Measurements from ENCODE around the gene GAL3ST2.

DNA sequence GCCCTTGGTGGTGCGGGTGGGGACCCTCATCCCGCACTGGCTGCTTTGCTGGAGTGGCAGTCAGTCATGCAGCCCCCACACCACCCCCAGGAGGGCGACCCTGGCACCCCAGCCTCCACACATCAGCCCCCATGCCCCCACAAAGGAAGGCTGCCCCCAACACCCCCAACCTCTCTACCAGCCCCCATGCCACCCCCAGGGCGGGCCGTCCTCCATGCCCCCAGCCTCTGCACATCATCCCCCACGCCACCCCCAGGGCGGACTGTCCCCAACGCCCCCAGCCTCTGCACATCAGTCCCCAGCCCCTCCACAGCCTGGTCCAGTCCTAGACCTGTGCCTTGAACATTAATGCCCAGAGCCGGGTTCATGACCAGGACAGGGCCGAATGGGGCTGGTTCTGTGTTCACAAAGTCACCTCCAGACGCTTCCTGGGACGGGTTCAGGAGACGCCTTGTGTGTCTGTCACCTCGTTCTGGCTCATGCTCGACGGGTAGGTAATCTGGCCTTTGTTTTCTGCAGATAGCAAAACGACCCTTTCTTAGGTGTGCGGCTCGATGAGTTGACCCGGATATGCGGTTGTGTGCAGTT lies 23.8 kb upstream of the GAL3ST2 start:
- TF ChIP-seq, protein P1, sequence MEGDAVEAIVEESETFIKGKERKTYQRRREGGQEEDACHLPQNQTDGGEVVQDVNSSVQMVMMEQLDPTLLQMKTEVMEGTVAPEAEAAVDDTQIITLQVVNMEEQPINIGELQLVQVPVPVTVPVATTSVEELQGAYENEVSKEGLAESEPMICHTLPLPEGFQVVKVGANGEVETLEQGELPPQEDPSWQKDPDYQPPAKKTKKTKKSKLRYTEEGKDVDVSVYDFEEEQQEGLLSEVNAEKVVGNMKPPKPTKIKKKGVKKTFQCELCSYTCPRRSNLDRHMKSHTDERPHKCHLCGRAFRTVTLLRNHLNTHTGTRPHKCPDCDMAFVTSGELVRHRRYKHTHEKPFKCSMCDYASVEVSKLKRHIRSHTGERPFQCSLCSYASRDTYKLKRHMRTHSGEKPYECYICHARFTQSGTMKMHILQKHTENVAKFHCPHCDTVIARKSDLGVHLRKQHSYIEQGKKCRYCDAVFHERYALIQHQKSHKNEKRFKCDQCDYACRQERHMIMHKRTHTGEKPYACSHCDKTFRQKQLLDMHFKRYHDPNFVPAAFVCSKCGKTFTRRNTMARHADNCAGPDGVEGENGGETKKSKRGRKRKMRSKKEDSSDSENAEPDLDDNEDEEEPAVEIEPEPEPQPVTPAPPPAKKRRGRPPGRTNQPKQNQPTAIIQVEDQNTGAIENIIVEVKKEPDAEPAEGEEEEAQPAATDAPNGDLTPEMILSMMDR (IDR thresholded peaks at IDR 0.05) = no peak
- TF ChIP-seq POLR2A (IDR thresholded peaks at IDR 0.05) = no peak
